ENCODE results near the gene FAM53B. TPM values are rescaled to one million over a fixed set of nuclear protein-coding genes. Genes with fewer than 3 reads are reported as not detected.

FAM53B gene
- total RNA-seq, 4 donors from 2014 or later, result 60.8 to 84.8 (median 78.8) TPM

GRCh38 chr10:124705381-124705740, 38.8 kb downstream of the FAM53B start:
- H3K36me3 ChIP-seq, result peaks cover 0 to 6% (median 0%) of the 10 kb centered on the region in 3 donors
- 66 to 74% methylated on average over 9 of the region's 9 CpGs for WGBS, 2 donors
- H3K4me1 ChIP-seq, result peaks cover 19 to 100% (median 99%) of the 10 kb centered on the region in 4 donors
- DNase-seq (ENCODE audit: low spot score in 2 of 2), result no peak
- TF ChIP-seq CTCF (IDR thresholded peaks at IDR 0.05) (no peak), EP300 (IDR thresholded peaks at IDR 0.05) (no peak), POLR2A (IDR thresholded peaks at IDR 0.05) (no peak)
- H3K9me3 ChIP-seq, result no peaks in the 10 kb centered on the region
- H3K27me3 ChIP-seq, result no peaks in the 10 kb centered on the region
- H3K4me3 ChIP-seq, result no peak overlapping the region
- H3K27ac ChIP-seq, result peak overlapping the region; percentile 71 to 98 (median 86)

GRCh38 chr10:124704428-124705380, 39.5 kb downstream of the FAM53B start:
- H3K4me1 ChIP-seq, result peaks cover 24 to 100% (median 99%) of the 10 kb centered on the region in 4 donors
- no peaks in the 10 kb centered on the region for H3K9me3 ChIP-seq
- H3K36me3 ChIP-seq, result peaks cover 0 to 6% (median 0%) of the 10 kb centered on the region in 3 donors
- no peak for TF ChIP-seq POLR2A (IDR thresholded peaks at IDR 0.05)
- TF ChIP-seq EP300 (IDR thresholded peaks at IDR 0.05), result no peak
- TF ChIP-seq CTCF (IDR thresholded peaks at IDR 0.05), result no peak
- DNase-seq (ENCODE audit: low spot score in 2 of 2), result no peak
- 64 to 71% methylated on average over 11 of the region's 11 CpGs for WGBS, 2 donors
- H3K27me3 ChIP-seq, result no peaks in the 10 kb centered on the region
- H3K27ac ChIP-seq, result peak overlapping the region; percentile 71 to 98 (median 86)
- no peak overlapping the region for H3K4me3 ChIP-seq

GRCh38 chr10:124703778-124704427, 40.3 kb downstream of the FAM53B start:
- peak; percentile 68 to 73 for DNase-seq (ENCODE audit: low spot score in 2 of 2)
- Histone ChIP-seq H3K9me3 (no peaks in the 10 kb centered on the region), H3K4me3 (no peak overlapping the region), H3K4me1 (peaks cover 19 to 100% (median 98%) of the 10 kb centered on the region in 4 donors), H3K27me3 (no peaks in the 10 kb centered on the region), H3K27ac (peak overlapping the region; percentile 71 to 98 (median 86)), H3K36me3 (peaks cover 0 to 6% (median 0%) of the 10 kb centered on the region in 3 donors)
- TF ChIP-seq CTCF (IDR thresholded peaks at IDR 0.05) (no peak), EP300 (IDR thresholded peaks at IDR 0.05) (peak in 1 of 2 donors; percentile 74), POLR2A (IDR thresholded peaks at IDR 0.05) (peak in 1 of 2 donors; percentile 57)
- 25 to 35% methylated on average over 10 of the region's 10 CpGs for WGBS, 2 donors

- H3K4me3 ChIP-seq, result no peak overlapping the region
- H3K4me1 ChIP-seq, result peaks cover 18 to 100% (median 98%) of the 10 kb centered on the region in 4 donors
- no peaks in the 10 kb centered on the region for H3K9me3 ChIP-seq
- H3K36me3 ChIP-seq, result peaks cover 0 to 6% (median 0%) of the 10 kb centered on the region in 3 donors
- WGBS, 2 donors, result 48 to 58% methylated on average over 6 to 7 of the region's 7 CpGs
- no peaks in the 10 kb centered on the region for H3K27me3 ChIP-seq
- peak overlapping the region; percentile 71 to 98 (median 86) for H3K27ac ChIP-seq
- DNase-seq (ENCODE audit: low spot score in 2 of 2), result no peak
- no peak for TF ChIP-seq POLR2A (IDR thresholded peaks at IDR 0.05)
- TF ChIP-seq CTCF (IDR thresholded peaks at IDR 0.05), result no peak
- no peak for TF ChIP-seq EP300 (IDR thresholded peaks at IDR 0.05)
Measured at GRCh38 chr10:124703372-124703771, 40.8 kb downstream of the FAM53B start.

All from tibial nerve (tissue), 4 donors.